ENCODE data around the gene C20orf141. TPM values are rescaled to one million over a fixed set of nuclear protein-coding genes. Genes with fewer than 3 reads are reported as not detected.

The C20orf141 gene
- total and polyA plus RNA-seq, 10 of the 15 experiments (the other 5 are each of a cell fraction or from before 2014, with no cell fraction given) = not detected

DNA sequence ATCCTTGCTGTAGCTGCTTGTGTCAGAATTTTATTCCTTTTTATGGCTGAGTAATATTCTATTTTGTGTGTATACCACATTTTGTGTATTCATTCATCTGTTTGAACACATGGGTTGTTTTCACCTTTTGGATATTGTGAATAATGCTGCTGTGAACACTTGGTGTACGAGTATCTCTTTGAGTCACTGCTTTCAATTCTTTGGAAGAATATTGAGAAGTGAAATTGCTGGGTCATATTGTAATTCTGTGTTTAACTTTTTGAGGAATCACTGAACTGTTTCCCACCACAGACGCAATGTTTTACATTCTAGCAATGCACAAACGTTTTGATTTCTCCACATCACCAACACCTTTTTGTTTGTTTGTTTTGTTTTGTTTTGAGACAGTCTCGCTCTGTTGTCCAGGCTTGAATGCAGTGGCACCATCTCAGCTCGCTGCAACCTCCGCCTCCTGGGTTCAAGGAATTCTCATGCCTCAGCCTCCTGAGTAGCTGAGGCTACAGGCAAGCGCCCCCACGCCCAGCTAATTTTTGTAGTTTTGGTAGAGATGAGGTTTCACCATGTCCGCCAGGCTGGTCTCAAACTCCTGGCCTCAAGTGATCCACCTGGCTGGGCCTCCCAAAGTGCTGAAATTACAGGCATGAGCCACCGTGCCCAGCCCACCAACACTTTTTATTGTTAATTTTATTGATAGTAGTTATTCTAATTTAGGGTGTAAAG is 36.0 kb upstream of the C20orf141 start (continued):
- TF ChIP-seq MYB (IDR thresholded peaks at IDR 0.05; ENCODE audit: borderline replicate concordance, low read depth, low read length) (no peak), NFIC (IDR thresholded peaks at IDR 0.05; ENCODE audit: low read depth, low read length) (peak; percentile 71), IRF4 (IDR thresholded peaks at IDR 0.05; ENCODE audit: low read depth, low read length) (peak; percentile 48; the same call in 1 of the 2 replicates), BRCA1 (IDR thresholded peaks at IDR 0.05; ENCODE audit: low read depth, low read length) (no peak), MXI1 (IDR thresholded peaks at IDR 0.05; ENCODE audit: low read depth, low read length) (no peak), CREM (IDR thresholded peaks at IDR 0.05; ENCODE audit: low read depth) (0 out of 2 replicates have a peak, but pooled peaks have one; percentile 29), ZNF274 (IDR thresholded peaks at IDR 0.05; ENCODE audit: insufficient read depth, insufficient read length) (no peak), RUNX3 (IDR thresholded peaks at IDR 0.05; ENCODE audit: low read length) (peak; percentile 56), RBBP5 (conservative IDR thresholded peaks at IDR 0.05) (no peak), EZH2 (IDR thresholded peaks at IDR 0.05; ENCODE audit: borderline replicate concordance, control insufficient read depth, low read depth, low read length) (no peak), ZNF207 (IDR thresholded peaks at IDR 0.05; ENCODE audit: borderline replicate concordance) (no peak), SMAD1 (IDR thresholded peaks at IDR 0.05; ENCODE audit: low read depth, partially characterized antibody) (no peak), NR2C2 (IDR thresholded peaks at IDR 0.05; ENCODE audit: borderline replicate concordance, control insufficient read depth, insufficient read length, low read depth) (no peak), DPF2 (IDR thresholded peaks at IDR 0.05) (no peak), TCF7 (IDR thresholded peaks at IDR 0.05; ENCODE audit: borderline replicate concordance) (peak; percentile 32; the same call in 1 of the 2 replicates), ESRRA (IDR thresholded peaks at IDR 0.05; ENCODE audit: low read length) (no peak), NBN (IDR thresholded peaks at IDR 0.05) (no peak), CHD4 (IDR thresholded peaks at IDR 0.05) (no peak), CHD1 (IDR thresholded peaks at IDR 0.05; ENCODE audit: low read depth, low read length) (no peak), POLR2A (IDR thresholded peaks at IDR 0.05; ENCODE audit: low read depth, low read length) (no peak)
- TF ChIP-seq, protein P1, sequence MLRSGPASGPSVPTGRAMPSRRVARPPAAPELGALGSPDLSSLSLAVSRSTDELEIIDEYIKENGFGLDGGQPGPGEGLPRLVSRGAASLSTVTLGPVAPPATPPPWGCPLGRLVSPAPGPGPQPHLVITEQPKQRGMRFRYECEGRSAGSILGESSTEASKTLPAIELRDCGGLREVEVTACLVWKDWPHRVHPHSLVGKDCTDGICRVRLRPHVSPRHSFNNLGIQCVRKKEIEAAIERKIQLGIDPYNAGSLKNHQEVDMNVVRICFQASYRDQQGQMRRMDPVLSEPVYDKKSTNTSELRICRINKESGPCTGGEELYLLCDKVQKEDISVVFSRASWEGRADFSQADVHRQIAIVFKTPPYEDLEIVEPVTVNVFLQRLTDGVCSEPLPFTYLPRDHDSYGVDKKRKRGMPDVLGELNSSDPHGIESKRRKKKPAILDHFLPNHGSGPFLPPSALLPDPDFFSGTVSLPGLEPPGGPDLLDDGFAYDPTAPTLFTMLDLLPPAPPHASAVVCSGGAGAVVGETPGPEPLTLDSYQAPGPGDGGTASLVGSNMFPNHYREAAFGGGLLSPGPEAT (IDR thresholded peaks at IDR 0.05; ENCODE audit: low read depth) = no peak
- TF ChIP-seq, protein P2, sequence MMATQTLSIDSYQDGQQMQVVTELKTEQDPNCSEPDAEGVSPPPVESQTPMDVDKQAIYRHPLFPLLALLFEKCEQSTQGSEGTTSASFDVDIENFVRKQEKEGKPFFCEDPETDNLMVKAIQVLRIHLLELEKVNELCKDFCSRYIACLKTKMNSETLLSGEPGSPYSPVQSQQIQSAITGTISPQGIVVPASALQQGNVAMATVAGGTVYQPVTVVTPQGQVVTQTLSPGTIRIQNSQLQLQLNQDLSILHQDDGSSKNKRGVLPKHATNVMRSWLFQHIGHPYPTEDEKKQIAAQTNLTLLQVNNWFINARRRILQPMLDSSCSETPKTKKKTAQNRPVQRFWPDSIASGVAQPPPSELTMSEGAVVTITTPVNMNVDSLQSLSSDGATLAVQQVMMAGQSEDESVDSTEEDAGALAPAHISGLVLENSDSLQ (IDR thresholded peaks at IDR 0.05) = no peak
- TF ChIP-seq, protein P3, sequence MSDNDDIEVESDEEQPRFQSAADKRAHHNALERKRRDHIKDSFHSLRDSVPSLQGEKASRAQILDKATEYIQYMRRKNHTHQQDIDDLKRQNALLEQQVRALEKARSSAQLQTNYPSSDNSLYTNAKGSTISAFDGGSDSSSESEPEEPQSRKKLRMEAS (IDR thresholded peaks at IDR 0.05; ENCODE audit: low read depth, low read length) = no peak
- TF ChIP-seq, protein P4, sequence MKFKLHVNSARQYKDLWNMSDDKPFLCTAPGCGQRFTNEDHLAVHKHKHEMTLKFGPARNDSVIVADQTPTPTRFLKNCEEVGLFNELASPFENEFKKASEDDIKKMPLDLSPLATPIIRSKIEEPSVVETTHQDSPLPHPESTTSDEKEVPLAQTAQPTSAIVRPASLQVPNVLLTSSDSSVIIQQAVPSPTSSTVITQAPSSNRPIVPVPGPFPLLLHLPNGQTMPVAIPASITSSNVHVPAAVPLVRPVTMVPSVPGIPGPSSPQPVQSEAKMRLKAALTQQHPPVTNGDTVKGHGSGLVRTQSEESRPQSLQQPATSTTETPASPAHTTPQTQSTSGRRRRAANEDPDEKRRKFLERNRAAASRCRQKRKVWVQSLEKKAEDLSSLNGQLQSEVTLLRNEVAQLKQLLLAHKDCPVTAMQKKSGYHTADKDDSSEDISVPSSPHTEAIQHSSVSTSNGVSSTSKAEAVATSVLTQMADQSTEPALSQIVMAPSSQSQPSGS (IDR thresholded peaks at IDR 0.05; ENCODE audit: low read length) = peak; percentile 42; the same call in 1 of the 2 replicates
- TF ChIP-seq, protein P5, sequence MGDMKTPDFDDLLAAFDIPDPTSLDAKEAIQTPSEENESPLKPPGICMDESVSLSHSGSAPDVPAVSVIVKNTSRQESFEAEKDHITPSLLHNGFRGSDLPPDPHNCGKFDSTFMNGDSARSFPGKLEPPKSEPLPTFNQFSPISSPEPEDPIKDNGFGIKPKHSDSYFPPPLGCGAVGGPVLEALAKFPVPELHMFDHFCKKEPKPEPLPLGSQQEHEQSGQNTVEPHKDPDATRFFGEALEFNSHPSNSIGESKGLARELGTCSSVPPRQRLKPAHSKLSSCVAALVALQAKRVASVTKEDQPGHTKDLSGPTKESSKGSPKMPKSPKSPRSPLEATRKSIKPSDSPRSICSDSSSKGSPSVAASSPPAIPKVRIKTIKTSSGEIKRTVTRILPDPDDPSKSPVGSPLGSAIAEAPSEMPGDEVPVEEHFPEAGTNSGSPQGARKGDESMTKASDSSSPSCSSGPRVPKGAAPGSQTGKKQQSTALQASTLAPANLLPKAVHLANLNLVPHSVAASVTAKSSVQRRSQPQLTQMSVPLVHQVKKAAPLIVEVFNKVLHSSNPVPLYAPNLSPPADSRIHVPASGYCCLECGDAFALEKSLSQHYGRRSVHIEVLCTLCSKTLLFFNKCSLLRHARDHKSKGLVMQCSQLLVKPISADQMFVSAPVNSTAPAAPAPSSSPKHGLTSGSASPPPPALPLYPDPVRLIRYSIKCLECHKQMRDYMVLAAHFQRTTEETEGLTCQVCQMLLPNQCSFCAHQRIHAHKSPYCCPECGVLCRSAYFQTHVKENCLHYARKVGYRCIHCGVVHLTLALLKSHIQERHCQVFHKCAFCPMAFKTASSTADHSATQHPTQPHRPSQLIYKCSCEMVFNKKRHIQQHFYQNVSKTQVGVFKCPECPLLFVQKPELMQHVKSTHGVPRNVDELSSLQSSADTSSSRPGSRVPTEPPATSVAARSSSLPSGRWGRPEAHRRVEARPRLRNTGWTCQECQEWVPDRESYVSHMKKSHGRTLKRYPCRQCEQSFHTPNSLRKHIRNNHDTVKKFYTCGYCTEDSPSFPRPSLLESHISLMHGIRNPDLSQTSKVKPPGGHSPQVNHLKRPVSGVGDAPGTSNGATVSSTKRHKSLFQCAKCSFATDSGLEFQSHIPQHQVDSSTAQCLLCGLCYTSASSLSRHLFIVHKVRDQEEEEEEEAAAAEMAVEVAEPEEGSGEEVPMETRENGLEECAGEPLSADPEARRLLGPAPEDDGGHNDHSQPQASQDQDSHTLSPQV (IDR thresholded peaks at IDR 0.05) = no peak
